ENCODE measurements around the gene TMEM212.

- TF ChIP-seq GATA3 (IDR thresholded peaks at IDR 0.05; ENCODE audit: low read depth, low read length) (no peak), GATA2 (IDR thresholded peaks at IDR 0.05; ENCODE audit: low read depth, low read length) (no peak)
Measured at GRCh38 chr3:171801738-171802589, 41.2 kb upstream of the TMEM212 start.

Data from SH-SY5Y (cell line).